ENCODE measurements around the gene FCAMR.

The FCAMR gene

DNA sequence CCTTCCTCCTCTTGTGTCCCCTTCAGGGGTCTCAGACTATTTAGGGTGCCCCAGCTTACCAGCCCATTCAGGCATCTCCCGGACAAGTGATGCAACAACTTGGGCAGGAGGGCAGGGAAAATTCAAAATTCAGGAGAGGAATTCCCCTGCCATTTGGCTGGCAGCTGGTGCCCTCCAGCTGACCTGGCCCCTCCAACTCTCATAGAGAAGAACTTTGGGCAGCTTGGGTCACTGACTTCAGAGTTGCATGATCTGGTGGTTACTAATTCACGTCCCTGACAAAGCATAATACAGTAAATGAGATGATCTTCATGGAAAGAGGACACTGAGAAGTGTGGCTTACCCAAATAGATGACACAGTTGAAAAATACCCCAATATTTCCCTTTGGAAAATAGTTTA lies at the start of gene FCAMR:
TSS of gene FCAMR (minus strand) at position 15 of the 400 bp plus-strand sequence. CDS start 335 bp downstream, outside the sequence.
- H3K4me3 Mint-ChIP-seq: no peak within 1 kb of the TSS
- no peaks in the 10 kb centered on the region for H3K27me3 Mint-ChIP-seq
- ATAC-seq: no peak
- no peaks in the 10 kb centered on the region for H3K36me3 Mint-ChIP-seq
- no peak within 1 kb of the TSS for H3K27ac Mint-ChIP-seq
- H3K9me3 Mint-ChIP-seq: no peaks in the 10 kb centered on the region
- peaks cover 30% of the 10 kb centered on the region for H3K4me1 Mint-ChIP-seq

GRCh38 chr1:207019661-207020060 lies 49.4 kb upstream of the FCAMR start:
- Mint-ChIP-seq H3K27ac (no peak overlapping the region), H3K4me1 (no peaks in the 10 kb centered on the region), H3K4me3 (no peak overlapping the region), H3K27me3 (peaks cover 48% of the 10 kb centered on the region), H3K36me3 (no peaks in the 10 kb centered on the region), H3K9me3 (no peaks in the 10 kb centered on the region)
- no peak for ATAC-seq

DNA sequence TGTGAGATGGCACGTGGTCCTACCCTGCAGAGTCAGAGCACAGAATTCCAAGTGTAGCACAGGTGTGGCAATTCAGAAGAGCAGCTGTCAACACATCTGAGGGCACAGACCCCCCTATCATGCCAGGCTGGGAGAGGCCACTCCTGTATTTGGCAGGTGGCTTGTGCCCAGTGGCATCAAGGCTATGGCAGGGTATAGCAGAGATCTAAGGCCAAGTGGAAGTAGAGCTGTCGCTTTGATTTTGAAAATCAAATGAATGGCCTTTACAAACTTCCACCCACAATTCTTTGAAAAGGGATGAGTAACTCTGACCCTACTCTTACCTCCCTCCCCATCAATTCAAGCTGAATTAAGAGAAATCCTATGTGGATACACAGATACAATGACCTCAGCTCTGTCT lies 48.9 kb upstream of the FCAMR start:
- H3K4me3 Mint-ChIP-seq: no peak overlapping the region
- ATAC-seq: no peak
- H3K27me3 Mint-ChIP-seq: peaks cover 48% of the 10 kb centered on the region
- no peaks in the 10 kb centered on the region for H3K36me3 Mint-ChIP-seq
- no peaks in the 10 kb centered on the region for H3K9me3 Mint-ChIP-seq
- no peak overlapping the region for H3K27ac Mint-ChIP-seq
- H3K4me1 Mint-ChIP-seq: no peaks in the 10 kb centered on the region

GRCh38 chr1:207018707-207019106 lies 48.4 kb upstream of the FCAMR start:
- H3K36me3 Mint-ChIP-seq: no peaks in the 10 kb centered on the region
- no peak overlapping the region for H3K27ac Mint-ChIP-seq
- H3K4me1 Mint-ChIP-seq: no peaks in the 10 kb centered on the region
- peaks cover 48% of the 10 kb centered on the region for H3K27me3 Mint-ChIP-seq
- no peaks in the 10 kb centered on the region for H3K9me3 Mint-ChIP-seq
- H3K4me3 Mint-ChIP-seq: no peak overlapping the region
- no peak for ATAC-seq

DNA sequence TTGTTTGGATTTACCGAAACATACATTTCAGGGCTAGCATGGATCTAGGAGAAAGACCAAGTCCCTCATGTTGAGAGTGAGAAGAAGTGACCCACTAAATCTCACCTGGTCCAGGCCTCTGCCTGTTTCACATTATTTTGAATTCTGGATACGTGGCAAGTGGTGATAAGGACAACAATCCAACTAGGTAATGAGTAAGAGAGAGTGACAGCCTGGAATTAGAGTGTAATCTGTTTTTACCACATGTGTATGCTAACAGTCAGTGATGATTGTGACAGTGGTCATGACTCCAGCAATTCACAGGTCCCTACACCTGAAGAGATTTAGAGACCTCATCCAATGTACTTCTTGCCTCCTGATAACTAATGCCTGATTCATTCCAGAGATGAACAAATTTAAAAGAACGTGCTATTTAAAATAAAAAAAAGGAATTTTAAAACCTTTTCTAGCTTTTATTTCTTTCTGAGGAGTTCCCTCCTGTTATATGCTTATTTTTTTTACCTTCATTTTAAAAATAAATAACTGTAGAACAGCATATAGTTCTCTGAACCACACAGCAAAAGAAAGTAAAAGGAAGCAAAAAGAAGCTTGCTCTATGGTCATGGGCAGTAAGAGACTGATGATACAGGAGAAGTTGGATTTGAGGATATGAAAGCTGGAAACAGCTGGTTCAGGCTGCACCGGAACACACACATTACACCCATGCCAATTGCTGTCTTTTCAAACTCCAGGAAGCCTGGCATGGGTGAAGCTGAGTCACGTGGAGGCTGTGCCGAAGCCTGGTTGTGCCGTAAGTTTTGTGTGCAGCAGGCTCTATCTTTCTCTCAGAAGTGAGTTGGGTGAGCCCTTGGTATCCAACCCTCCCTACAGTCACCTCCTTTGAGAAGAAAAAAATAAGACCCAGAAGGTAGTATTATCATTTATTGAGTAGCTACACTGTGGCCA lies 47.6 kb upstream of the FCAMR start:
- H3K4me3 Mint-ChIP-seq: no peak overlapping the region

GRCh38 chr1:207015791-207016190 lies 45.5 kb upstream of the FCAMR start:
- H3K4me1 Mint-ChIP-seq: no peaks in the 10 kb centered on the region
- peaks cover 42% of the 10 kb centered on the region for H3K27me3 Mint-ChIP-seq
- H3K9me3 Mint-ChIP-seq: no peaks in the 10 kb centered on the region
- ATAC-seq: peak; percentile 31
- no peaks in the 10 kb centered on the region for H3K36me3 Mint-ChIP-seq
- H3K4me3 Mint-ChIP-seq: no peak overlapping the region
- no peak overlapping the region for H3K27ac Mint-ChIP-seq

More for the DNA sequence above, 47.6 kb upstream of the FCAMR start:
- no peaks in the 10 kb centered on the region for H3K4me1 Mint-ChIP-seq
- ATAC-seq: no peak
- peaks cover 48% of the 10 kb centered on the region for H3K27me3 Mint-ChIP-seq
- H3K27ac Mint-ChIP-seq: no peak overlapping the region
- no peaks in the 10 kb centered on the region for H3K36me3 Mint-ChIP-seq
- H3K9me3 Mint-ChIP-seq: no peaks in the 10 kb centered on the region

DNA sequence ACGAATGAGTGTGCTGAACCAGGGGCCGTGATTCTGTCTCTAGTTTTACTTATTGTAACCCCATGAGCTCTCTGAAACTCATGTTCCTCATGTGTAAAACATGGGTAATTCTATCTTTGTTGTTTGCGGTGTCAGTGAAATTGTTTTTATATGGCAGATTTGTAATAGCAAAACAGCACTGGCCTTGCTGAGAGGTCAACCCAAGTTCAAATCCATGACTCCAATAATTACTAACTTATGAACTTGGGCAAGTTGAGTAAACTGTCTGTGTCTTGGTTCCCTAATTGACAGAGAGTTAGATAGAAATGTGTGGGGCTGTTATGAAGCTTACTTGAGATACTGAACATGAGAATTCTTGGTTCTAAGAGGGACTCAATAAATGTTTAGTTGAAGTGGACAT lies 44.5 kb upstream of the FCAMR start:
- Mint-ChIP-seq H3K4me3 (no peak overlapping the region), H3K27me3 (peaks cover 39% of the 10 kb centered on the region), H3K9me3 (no peaks in the 10 kb centered on the region), H3K27ac (no peak overlapping the region), H3K4me1 (no peaks in the 10 kb centered on the region), H3K36me3 (no peaks in the 10 kb centered on the region)
- ATAC-seq: no peak

DNA sequence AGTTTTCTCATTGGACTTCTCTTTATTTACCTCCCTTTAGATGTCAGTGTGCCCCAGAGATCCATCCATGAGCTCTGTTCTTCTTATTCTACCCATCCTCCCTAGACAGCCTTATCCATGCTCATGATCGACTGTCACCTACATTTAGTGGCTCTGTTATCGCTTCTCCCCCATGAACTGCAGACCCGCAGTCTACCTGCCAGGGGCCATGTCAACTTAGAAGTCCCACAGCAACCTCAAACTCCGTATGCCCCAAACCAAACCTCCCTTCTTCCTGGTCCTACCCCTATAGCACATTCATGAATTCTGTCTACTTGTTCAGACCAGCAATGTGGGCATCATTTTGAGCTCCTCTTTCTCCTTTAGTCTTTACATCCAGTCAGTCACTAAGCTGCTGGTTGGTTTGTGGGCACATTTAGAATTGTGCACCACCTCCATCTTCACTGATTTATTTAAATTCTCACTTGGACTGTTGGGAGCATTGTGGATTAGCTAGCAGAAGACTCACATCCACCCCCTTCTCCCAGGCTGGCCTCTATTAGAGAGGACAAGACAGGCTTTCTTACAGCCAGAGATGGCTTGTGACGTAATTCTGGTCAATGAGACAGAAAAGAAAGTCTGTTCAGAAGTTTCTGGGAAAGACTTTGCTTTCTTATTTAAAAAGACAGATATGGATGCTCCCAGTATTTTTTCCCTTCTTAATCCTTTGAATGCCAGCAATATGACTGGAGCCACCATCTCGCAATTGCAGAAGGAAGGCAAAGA lies 43.2 kb upstream of the FCAMR start:
- H3K4me3 Mint-ChIP-seq: no peak overlapping the region
- no peaks in the 10 kb centered on the region for H3K9me3 Mint-ChIP-seq
- no peak for ATAC-seq
- H3K36me3 Mint-ChIP-seq: no peaks in the 10 kb centered on the region
- no peak overlapping the region for H3K27ac Mint-ChIP-seq
- no peaks in the 10 kb centered on the region for H3K4me1 Mint-ChIP-seq
- peaks cover 39% of the 10 kb centered on the region for H3K27me3 Mint-ChIP-seq

GRCh38 chr1:207010726-207011125 lies 40.5 kb upstream of the FCAMR start:
- H3K27ac Mint-ChIP-seq: no peak overlapping the region
- no peak for ATAC-seq
- no peaks in the 10 kb centered on the region for H3K36me3 Mint-ChIP-seq
- peaks cover 51% of the 10 kb centered on the region for H3K27me3 Mint-ChIP-seq
- H3K4me1 Mint-ChIP-seq: no peaks in the 10 kb centered on the region
- peaks cover 2% of the 10 kb centered on the region for H3K9me3 Mint-ChIP-seq
- no peak overlapping the region for H3K4me3 Mint-ChIP-seq

- ATAC-seq: no peak
- peaks cover 2% of the 10 kb centered on the region for H3K9me3 Mint-ChIP-seq
- H3K4me1 Mint-ChIP-seq: peaks cover 4% of the 10 kb centered on the region
- H3K4me3 Mint-ChIP-seq: no peak overlapping the region
- H3K36me3 Mint-ChIP-seq: no peaks in the 10 kb centered on the region
- H3K27me3 Mint-ChIP-seq: peaks cover 48% of the 10 kb centered on the region
- no peak overlapping the region for H3K27ac Mint-ChIP-seq
Measured at GRCh38 chr1:207009945-207010344, 39.7 kb upstream of the FCAMR start.

- ATAC-seq: no peak
- H3K4me3 Mint-ChIP-seq: no peak overlapping the region
- peaks cover 8% of the 10 kb centered on the region for H3K4me1 Mint-ChIP-seq
- no peak overlapping the region for H3K27ac Mint-ChIP-seq
- H3K9me3 Mint-ChIP-seq: peaks cover 2% of the 10 kb centered on the region
- peaks cover 41% of the 10 kb centered on the region for H3K27me3 Mint-ChIP-seq
- no peaks in the 10 kb centered on the region for H3K36me3 Mint-ChIP-seq
Measured at GRCh38 chr1:207009182-207009850, 39.1 kb upstream of the FCAMR start.

GRCh38 chr1:207007352-207008033 lies 37.2 kb upstream of the FCAMR start:
- Mint-ChIP-seq H3K36me3 (no peaks in the 10 kb centered on the region), H3K9me3 (peaks cover 2% of the 10 kb centered on the region), H3K4me1 (peaks cover 8% of the 10 kb centered on the region), H3K27me3 (peaks cover 23% of the 10 kb centered on the region), H3K4me3 (no peak overlapping the region), H3K27ac (no peak overlapping the region)
- ATAC-seq: no peak

GRCh38 chr1:207006914-207007313 lies 36.7 kb upstream of the FCAMR start:
- no peak overlapping the region for H3K27ac Mint-ChIP-seq
- peaks cover 17% of the 10 kb centered on the region for H3K27me3 Mint-ChIP-seq
- peaks cover 2% of the 10 kb centered on the region for H3K9me3 Mint-ChIP-seq
- H3K36me3 Mint-ChIP-seq: no peaks in the 10 kb centered on the region
- H3K4me3 Mint-ChIP-seq: no peak overlapping the region
- H3K4me1 Mint-ChIP-seq: peaks cover 8% of the 10 kb centered on the region
- no peak for ATAC-seq

DNA sequence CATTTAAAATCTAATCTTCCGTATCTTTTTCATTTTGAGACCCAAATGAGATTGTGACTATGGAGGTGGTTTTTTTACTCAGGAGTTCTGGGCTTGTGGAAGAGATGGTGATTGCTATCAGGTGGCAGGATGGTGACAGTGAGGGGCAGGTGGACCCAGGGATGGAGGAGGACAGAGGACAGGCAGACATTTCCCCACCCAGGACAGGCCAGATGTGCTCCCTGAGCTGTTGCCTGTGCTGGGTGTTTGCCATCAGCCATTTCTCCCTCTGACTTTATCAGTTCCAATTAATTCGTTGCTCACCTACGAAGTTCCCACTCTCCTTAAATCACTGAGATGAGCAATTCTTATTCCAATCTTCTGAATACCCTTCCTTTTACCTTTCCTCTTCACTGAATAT lies 35.8 kb upstream of the FCAMR start:
- H3K36me3 Mint-ChIP-seq: no peaks in the 10 kb centered on the region
- H3K27ac Mint-ChIP-seq: no peak overlapping the region
- H3K9me3 Mint-ChIP-seq: peaks cover 2% of the 10 kb centered on the region
- H3K27me3 Mint-ChIP-seq: peaks cover 12% of the 10 kb centered on the region
- peaks cover 8% of the 10 kb centered on the region for H3K4me1 Mint-ChIP-seq
- ATAC-seq: no peak
- H3K4me3 Mint-ChIP-seq: no peak overlapping the region
